ENCODE measurements around the gene FCHSD2. TPM values are rescaled to one million over a fixed set of nuclear protein-coding genes. Genes with fewer than 3 reads are reported as not detected.

The FCHSD2 gene
- total RNA-seq, 4 donors from 2014 or later, result 6.7 to 95.7 (median 10.2) TPM

DNA sequence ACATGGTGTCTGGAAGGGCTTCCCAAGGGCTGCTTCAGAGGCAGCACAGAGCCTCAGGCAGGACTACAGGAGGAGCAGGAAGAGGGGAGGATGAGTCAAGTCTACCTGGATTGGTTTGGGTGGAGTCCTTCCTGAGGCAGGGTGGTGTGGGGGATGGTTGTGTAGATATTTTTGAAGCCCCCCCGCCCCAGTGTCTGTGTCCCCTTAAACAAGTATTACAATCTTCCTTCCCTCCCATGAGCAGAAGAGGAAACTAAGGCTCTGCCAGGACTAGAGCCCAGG lies 34.7 kb upstream of the FCHSD2 start:
- no peaks in the 10 kb centered on the region for H3K36me3 ChIP-seq
- TF ChIP-seq POLR2A (IDR thresholded peaks at IDR 0.05), result no peak
- TF ChIP-seq, protein P1, sequence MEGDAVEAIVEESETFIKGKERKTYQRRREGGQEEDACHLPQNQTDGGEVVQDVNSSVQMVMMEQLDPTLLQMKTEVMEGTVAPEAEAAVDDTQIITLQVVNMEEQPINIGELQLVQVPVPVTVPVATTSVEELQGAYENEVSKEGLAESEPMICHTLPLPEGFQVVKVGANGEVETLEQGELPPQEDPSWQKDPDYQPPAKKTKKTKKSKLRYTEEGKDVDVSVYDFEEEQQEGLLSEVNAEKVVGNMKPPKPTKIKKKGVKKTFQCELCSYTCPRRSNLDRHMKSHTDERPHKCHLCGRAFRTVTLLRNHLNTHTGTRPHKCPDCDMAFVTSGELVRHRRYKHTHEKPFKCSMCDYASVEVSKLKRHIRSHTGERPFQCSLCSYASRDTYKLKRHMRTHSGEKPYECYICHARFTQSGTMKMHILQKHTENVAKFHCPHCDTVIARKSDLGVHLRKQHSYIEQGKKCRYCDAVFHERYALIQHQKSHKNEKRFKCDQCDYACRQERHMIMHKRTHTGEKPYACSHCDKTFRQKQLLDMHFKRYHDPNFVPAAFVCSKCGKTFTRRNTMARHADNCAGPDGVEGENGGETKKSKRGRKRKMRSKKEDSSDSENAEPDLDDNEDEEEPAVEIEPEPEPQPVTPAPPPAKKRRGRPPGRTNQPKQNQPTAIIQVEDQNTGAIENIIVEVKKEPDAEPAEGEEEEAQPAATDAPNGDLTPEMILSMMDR (IDR thresholded peaks at IDR 0.05), result no peak
- peaks cover 0 to 17% (median 8%) of the 10 kb centered on the region in 4 donors for H3K4me1 ChIP-seq
- H3K9me3 ChIP-seq, result no peaks in the 10 kb centered on the region
- DNase-seq, result no peak
- H3K4me3 ChIP-seq, result no peak overlapping the region
- H3K27me3 ChIP-seq, result no peaks in the 10 kb centered on the region
- peak overlapping the region in 3 of 4 donors; percentile 19 to 57 (median 29) for H3K27ac ChIP-seq

DNA sequence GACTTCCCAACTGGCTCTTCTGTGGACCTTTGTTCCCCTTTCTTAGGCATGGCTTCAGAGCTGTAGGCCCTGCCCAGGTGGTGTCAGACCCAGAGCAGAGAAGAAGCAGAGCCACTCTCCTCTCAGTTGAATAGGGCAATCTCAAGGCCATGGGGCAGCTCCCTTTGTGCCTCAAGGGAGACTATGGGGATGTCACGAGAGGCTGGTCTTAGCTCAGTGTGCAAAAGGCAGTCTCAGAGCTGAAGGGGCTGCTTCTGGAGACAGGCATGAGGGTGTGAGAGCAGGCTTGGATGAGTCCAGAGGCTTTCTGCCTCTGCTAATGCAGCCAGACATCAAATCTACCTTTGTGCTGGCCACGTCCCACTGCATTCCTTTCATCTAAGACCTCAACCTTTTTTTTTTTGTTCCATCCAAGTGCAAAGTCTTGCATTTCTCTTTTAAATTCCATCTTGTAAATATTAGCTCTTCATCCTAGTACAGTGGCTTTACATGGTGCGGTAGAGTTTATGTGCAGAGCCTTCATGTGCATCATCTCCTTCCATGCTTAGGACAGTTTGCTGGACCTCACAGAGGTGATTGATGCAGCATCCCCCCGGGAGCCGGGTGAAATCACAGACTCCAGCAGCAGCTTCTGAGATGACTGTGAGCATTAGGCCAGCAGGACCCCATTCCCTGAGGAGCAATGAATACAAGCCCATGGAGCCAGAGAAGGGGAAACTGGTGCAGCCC lies 34.2 kb upstream of the FCHSD2 start:
- no peak for DNase-seq
- H3K27ac ChIP-seq, result peak overlapping the region in 1 of 4 donors; percentile 57
- H3K36me3 ChIP-seq, result no peaks in the 10 kb centered on the region
- peaks cover 0 to 17% (median 8%) of the 10 kb centered on the region in 4 donors for H3K4me1 ChIP-seq
- no peak for TF ChIP-seq POLR2A (IDR thresholded peaks at IDR 0.05)
- TF ChIP-seq, protein P1 (IDR thresholded peaks at IDR 0.05), result no peak
- no peak overlapping the region for H3K4me3 ChIP-seq
- no peaks in the 10 kb centered on the region for H3K27me3 ChIP-seq
- H3K9me3 ChIP-seq, result no peaks in the 10 kb centered on the region

DNA sequence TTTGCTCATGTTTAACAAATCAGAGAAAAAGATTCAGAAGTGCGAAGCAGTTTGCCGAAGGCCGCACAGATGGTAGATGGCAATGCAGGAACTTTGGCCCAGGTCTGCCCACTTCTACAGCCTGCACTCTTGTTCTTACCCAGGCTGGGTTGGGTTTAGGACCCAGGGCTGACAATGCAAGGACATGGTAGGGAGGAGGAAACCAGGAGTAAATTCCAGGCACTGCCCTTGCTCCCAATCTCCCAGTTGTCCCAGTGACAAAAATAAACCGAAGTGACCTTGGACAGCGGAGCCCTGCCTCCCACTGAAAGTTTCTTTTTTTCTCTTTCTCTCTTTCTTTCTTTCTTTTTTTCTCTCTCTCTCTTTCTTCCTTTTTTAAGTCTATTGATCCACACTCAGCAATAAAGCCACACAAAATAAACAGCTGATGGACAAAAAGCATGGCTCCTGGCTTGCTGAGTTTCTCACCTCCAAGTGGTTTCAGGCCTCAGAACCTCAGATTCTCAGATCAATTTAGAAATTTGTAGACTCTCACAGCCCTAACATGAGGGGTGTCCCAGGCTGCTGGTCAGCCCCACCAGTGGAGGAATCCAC lies 33.5 kb upstream of the FCHSD2 start:
- Histone ChIP-seq H3K4me1 (peaks cover 0 to 17% (median 8%) of the 10 kb centered on the region in 4 donors), H3K9me3 (no peaks in the 10 kb centered on the region), H3K27me3 (no peaks in the 10 kb centered on the region), H3K4me3 (no peak overlapping the region), H3K27ac (peak overlapping the region in 2 of 4 donors; percentile 34 to 52), H3K36me3 (no peaks in the 10 kb centered on the region)
- no peak for DNase-seq
- no peak for TF ChIP-seq POLR2A (IDR thresholded peaks at IDR 0.05)
- TF ChIP-seq, protein P1 (IDR thresholded peaks at IDR 0.05), result no peak

- Histone ChIP-seq H3K9me3 (no peaks in the 10 kb centered on the region), H3K27ac (peak overlapping the region in 2 of 4 donors; percentile 8 to 21), H3K4me3 (no peak overlapping the region), H3K36me3 (no peaks in the 10 kb centered on the region), H3K4me1 (peaks cover 0 to 17% (median 8%) of the 10 kb centered on the region in 4 donors), H3K27me3 (no peaks in the 10 kb centered on the region)
- no peak for TF ChIP-seq POLR2A (IDR thresholded peaks at IDR 0.05)
- TF ChIP-seq, protein P1 (IDR thresholded peaks at IDR 0.05), result no peak
- DNase-seq, result no peak
Observed at GRCh38 chr11:73174495-73174791, 32.3 kb upstream of the FCHSD2 start.

- DNase-seq, result peak in 2 of 3 donors; percentile 73 to 75
- no peak overlapping the region for H3K4me3 ChIP-seq
Observed at GRCh38 chr11:73173755-73174494, 31.8 kb upstream of the FCHSD2 start.

More at GRCh38 chr11:73173755-73174494, 31.8 kb upstream of the FCHSD2 start:
- no peaks in the 10 kb centered on the region for H3K27me3 ChIP-seq
- H3K9me3 ChIP-seq, result no peaks in the 10 kb centered on the region
- no peaks in the 10 kb centered on the region for H3K36me3 ChIP-seq
- peaks cover 0 to 17% (median 8%) of the 10 kb centered on the region in 4 donors for H3K4me1 ChIP-seq
- TF ChIP-seq, protein P1 (IDR thresholded peaks at IDR 0.05), result no peak
- TF ChIP-seq POLR2A (IDR thresholded peaks at IDR 0.05), result no peak
- peak overlapping the region in 2 of 4 donors; percentile 8 to 46 for H3K27ac ChIP-seq
